Retina (tissue), 1 donor: Measurements from ENCODE around the gene FLVCR2.
"Not testable (repeated sequence)": the region's sequence is repeated elsewhere in the genome, so short reads cannot be mapped to it uniquely, and the experiment has no call there.

Experiments
- DNase-seq: peaks from one replicate; pipeline ENCODE4 v3.0.0-alpha.2; 2016

Gene FLVCR2

GRCh38 chr14:75673345-75674035 is 95.1 kb downstream of the FLVCR2 start:
- no peak for DNase-seq

DNA sequence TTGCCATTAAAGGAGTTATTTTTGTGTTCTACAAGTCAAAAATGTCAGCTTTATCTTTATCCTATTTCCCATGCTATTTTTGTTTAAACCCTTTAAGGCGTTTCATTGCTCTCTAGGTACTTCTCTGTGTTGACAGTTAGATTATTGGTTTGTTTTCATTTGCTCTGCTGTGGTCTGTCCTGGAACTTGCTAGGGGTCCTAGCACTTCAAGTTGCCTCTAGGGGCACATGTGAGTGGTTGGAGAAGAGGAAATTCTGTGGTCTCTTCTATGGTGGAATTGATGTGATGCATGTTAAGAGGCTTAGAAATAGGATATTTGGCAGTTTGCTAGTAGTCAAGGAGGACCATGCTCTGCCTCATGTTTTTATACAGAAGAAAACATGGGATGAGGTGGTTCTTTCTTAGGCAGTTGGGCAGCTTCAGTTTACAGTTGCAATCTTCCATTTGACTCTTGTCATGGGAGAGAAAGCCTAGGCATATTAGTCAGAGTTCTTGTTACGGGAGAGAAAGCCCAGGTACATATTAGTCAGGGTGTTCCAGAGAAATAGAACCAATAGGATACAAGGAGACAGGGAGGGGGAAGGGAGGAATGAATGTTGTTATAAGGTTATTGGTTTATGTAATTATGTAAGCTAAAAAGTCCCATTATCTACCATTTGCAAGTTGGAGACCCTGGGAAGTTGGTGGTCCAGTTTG is 97.0 kb downstream of the FLVCR2 start:
- no peak for DNase-seq

DNA sequence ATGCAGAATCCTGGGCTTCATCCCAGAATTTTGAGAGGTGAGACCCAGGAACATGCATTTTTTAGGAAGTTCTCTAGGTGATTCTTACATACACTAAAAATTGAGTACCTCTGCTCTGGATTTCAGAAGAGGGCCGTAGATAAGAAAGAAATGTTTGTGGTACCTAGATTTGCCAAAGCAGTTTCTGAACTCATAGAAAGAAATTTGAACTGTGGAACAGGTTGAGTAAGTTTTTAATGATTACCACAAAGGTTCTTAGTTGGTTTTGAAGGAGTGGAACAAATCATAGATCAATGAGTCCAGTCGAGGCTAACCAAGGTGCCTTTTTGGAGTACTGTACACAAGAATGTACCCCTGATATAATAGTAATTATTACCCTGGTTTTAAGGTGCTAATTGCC is 107.5 kb downstream of the FLVCR2 start:
- DNase-seq: no peak

DNA sequence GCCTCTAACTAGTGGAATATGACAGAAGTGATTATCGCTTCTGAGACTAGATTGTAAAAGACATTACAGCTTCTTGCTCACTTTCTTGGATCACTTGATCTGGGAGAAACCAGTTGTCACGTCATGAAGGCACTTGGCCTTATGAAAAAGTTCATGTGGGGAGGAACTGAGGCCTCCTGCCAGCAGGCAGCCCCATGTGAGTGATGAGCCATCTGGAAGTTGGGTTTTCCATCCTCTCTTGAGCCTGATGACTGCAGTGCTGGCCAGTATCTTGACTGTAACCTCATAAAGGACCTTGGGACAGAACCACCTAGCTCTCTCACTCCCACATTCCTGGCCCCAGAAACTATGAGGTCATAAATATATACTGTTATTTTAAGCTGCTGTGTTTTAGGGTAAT is 110.6 kb downstream of the FLVCR2 start:
- no peak for DNase-seq

GRCh38 chr14:75690010-75690409 is 111.6 kb downstream of the FLVCR2 start:
- no peak for DNase-seq

DNA sequence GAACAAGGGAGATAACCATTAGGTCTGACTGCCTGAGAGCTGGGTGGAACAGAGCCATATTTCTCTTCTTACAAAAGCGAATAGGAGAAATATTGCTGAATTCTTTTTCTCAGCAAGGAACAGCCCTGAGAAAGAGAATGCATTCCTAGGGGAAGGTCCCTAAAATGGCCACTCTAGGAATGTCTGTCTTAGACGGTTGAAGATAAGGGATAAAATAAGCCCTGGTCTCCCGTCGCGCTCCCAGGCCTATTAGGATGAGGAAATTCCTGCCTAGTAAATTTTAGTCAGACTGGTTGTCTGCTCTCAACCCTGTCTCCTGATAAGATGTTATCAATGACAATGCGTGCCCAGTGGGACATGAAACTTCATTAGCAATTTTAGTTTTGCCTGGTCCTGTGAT is 116.6 kb downstream of the FLVCR2 start:
- DNase-seq: not testable (repeated sequence)

- no peak for DNase-seq
Observed at GRCh38 chr14:75697386-75697785, 119.0 kb downstream of the FLVCR2 start.
